Keratinocyte (primary cell): Measurements from ENCODE around the gene PMF1. TPM values are rescaled to one million over a fixed set of nuclear protein-coding genes. Genes with fewer than 3 reads are reported as not detected.

Experiments used
- DNase-seq: peaks from one replicate; pipeline ENCODE4 v3.0.0-alpha.2; 2011; ENCODE audit warnings: low read depth, missing footprints, low spot score
- FAIRE-seq: peaks from 2 replicates; lab custom pipeline; 2011; peaks lifted over from hg19 to GRCh38; lab: Jason Lieb, UNC
- H2AFZ ChIP-seq: 2 replicates; pipeline ENCODE4 v1.6.0; 2012; ENCODE audit warnings: low read length, control low read depth, inconsistent platforms; ENCODE audit not compliant: control insufficient read depth
- H3K27ac ChIP-seq: 2 replicates; pipeline ENCODE4 v1.5.1; 2011; ENCODE audit warnings: low read length; ENCODE audit not compliant: control insufficient read depth, insufficient read depth
- H3K27me3 ChIP-seq: 3 replicates; pipeline ENCODE4 v1.6.0; 2011; ENCODE audit warnings: low read length; ENCODE audit not compliant: control insufficient read depth, insufficient read depth; ENCODE audit errors: extremely low read depth
- H3K36me3 ChIP-seq, 2 experiments: 2 replicates in 1 of 2; 3 replicates in 1 of 2; pipeline ENCODE4 v1.5.1; 2011; ENCODE audit warnings: low read length in 2 of 2, mild to moderate bottlenecking in 1 of 2; ENCODE audit not compliant: control insufficient read depth in 2 of 2, insufficient read depth in 2 of 2; ENCODE audit errors: extremely low read depth in 1 of 2
- H3K4me1 ChIP-seq: 3 replicates; pipeline ENCODE4 v1.5.1; 2011; ENCODE audit warnings: low read length; ENCODE audit not compliant: control insufficient read depth, insufficient read depth; ENCODE audit errors: extremely low read depth
- H3K4me2 ChIP-seq: 3 replicates; pipeline ENCODE4 v1.6.0; 2011; ENCODE audit warnings: low read depth, low read length; ENCODE audit not compliant: control insufficient read depth, insufficient read depth; ENCODE audit errors: extremely low read depth
- H3K4me3 ChIP-seq, 3 experiments: fragments of 200-600 bp in 1 of 3; sonication (generic) in 1 of 3; 2 replicates in 2 of 3; 3 replicates in 1 of 3; pipeline ENCODE4 v1.5.1; 2011 to 2016; ENCODE audit warnings: low read length in 3 of 3, mild to moderate bottlenecking in 3 of 3, control low read depth in 2 of 3, inconsistent platforms in 1 of 3, low read depth in 1 of 3, mixed read lengths in 1 of 3, mixed run types in 1 of 3, moderate library complexity in 1 of 3; ENCODE audit not compliant: control insufficient read depth in 2 of 3, insufficient read depth in 2 of 3; ENCODE audit errors: extremely low read depth in 1 of 3
- H3K79me2 ChIP-seq: 2 replicates; pipeline ENCODE4 v1.6.0; 2012; ENCODE audit warnings: low read length; ENCODE audit not compliant: control insufficient read depth, insufficient read depth
- H3K9ac ChIP-seq: 3 replicates; pipeline ENCODE4 v1.6.0; 2011; ENCODE audit warnings: low read length; ENCODE audit not compliant: control insufficient read depth, insufficient read depth; ENCODE audit errors: extremely low read depth
- H3K9me1 ChIP-seq: 3 replicates; pipeline ENCODE4 v1.6.0; 2011; ENCODE audit warnings: low read length; ENCODE audit not compliant: control insufficient read depth, insufficient read depth; ENCODE audit errors: extremely low read depth
- H3K9me3 ChIP-seq: 2 replicates; pipeline ENCODE4 v1.5.1; 2012; ENCODE audit warnings: low read depth, low read length; ENCODE audit not compliant: control insufficient read depth
- H4K20me1 ChIP-seq: 3 replicates; pipeline ENCODE4 v1.6.0; 2011; ENCODE audit warnings: low read length; ENCODE audit not compliant: control insufficient read depth, insufficient read depth; ENCODE audit errors: extremely low read depth
- CTCF ChIP-seq, 3 experiments: IDR thresholded peaks in 1 of 3; conservative IDR thresholded peaks in 1 of 3; optimal IDR thresholded peaks in 1 of 3; 2 replicates in 2 of 3; 3 replicates in 1 of 3; pipeline versions ENCODE3 to v1.5.1; 2011; ENCODE audit warnings: low read length in 3 of 3, mild to moderate bottlenecking in 3 of 3, moderate library complexity in 2 of 3, control low read depth in 1 of 3, inconsistent platforms in 1 of 3; ENCODE audit not compliant: insufficient read depth in 2 of 3; ENCODE audit errors: extremely low read depth in 1 of 3
- EZH2 ChIP-seq: IDR thresholded peaks from one replicate; pipeline ENCODE4 v1.6.1; 2012; ENCODE audit warnings: inconsistent platforms, mild to moderate bottlenecking, low read length, moderate library complexity
- dilution Hi-C: fragments of 300-500 bp; cut with MboI; formaldehyde crosslinking; loops from one replicate; pipeline ENCODE4 v1.7.0; 2020; ENCODE audit warnings: low sequenced_read_pairs; ENCODE audit not compliant: extremely low pct_ligation_motif_present
- polyA plus RNA-seq, 5 experiments: library from polyadenylated mRNA; depleted of rRNA in 3 of 5; stranded (reverse) in 3 of 5; stranded (forward) in 1 of 5; unstranded in 1 of 5; fragments of >200 nt; gene quantifications; 1 replicate in 1 of 5; 2 replicates in 3 of 5; 3 replicates in 1 of 5; pipeline versions ENCODE4 v1.2.1 to v1.2.3, GENCODE V29; 2011 to 2012; ENCODE audit warnings: missing spikeins in 2 of 5, low read depth in 1 of 5, low replicate concordance in 1 of 5

The PMF1 gene
- polyA plus RNA-seq, 1 donor (not counting 4 experiments of a cell fraction or from before 2014, with no cell fraction given), result 41.0 TPM

GRCh38 chr1:156211243-156211642 is 1.6 kb upstream of the PMF1 start:
- no peak for TF ChIP-seq EZH2
- no peak for TF ChIP-seq CTCF (optimal IDR thresholded peaks at IDR 0.05 in 1 of 3, IDR thresholded peaks at IDR 0.05 in 1 of 3, conservative IDR thresholded peaks at IDR 0.05 in 1 of 3; ENCODE audit: extremely low read depth in 1 of 3, insufficient read depth in 2 of 3, low read length in 3 of 3)
- no peak overlapping the region for H3K4me3 ChIP-seq
- H3K9me3 ChIP-seq, result no peaks in the 10 kb centered on the region
- H3K27me3 ChIP-seq, result no peaks in the 10 kb centered on the region
- no peaks in the 10 kb centered on the region for H4K20me1 ChIP-seq
- H3K4me2 ChIP-seq, result no peak overlapping the region
- dilution Hi-C loops, result no loop called here
- H3K9ac ChIP-seq, result no peak overlapping the region
- H2AFZ ChIP-seq, result no peak overlapping the region
- no peaks in the 10 kb centered on the region for H3K9me1 ChIP-seq
- no peak for DNase-seq
- peaks cover 16% of the 10 kb centered on the region for H3K4me1 ChIP-seq
- peaks cover 8% of the 10 kb centered on the region for H3K79me2 ChIP-seq
- peaks cover 13 to 25% of the 10 kb centered on the region in 2 experiments for H3K36me3 ChIP-seq
- H3K27ac ChIP-seq, result no peak overlapping the region
- no peak for FAIRE-seq

GRCh38 chr1:156212130-156212529 is 677 bp upstream of the PMF1 start:
- H3K4me3 ChIP-seq, result peak overlapping the region in 2 of 3 experiments; percentile 87 to 90
- DNase-seq, result no peak
- H3K27ac ChIP-seq, result peak overlapping the region; percentile 97
- dilution Hi-C loops, result no loop called here
- H3K27me3 ChIP-seq, result no peaks in the 10 kb centered on the region
- H4K20me1 ChIP-seq, result no peaks in the 10 kb centered on the region
- H3K9me3 ChIP-seq, result no peaks in the 10 kb centered on the region
- no peaks in the 10 kb centered on the region for H3K9me1 ChIP-seq
- peak overlapping the region; percentile 97 for H3K9ac ChIP-seq
- H2AFZ ChIP-seq, result no peak overlapping the region
- TF ChIP-seq CTCF (optimal IDR thresholded peaks at IDR 0.05 in 1 of 3, IDR thresholded peaks at IDR 0.05 in 1 of 3, conservative IDR thresholded peaks at IDR 0.05 in 1 of 3; ENCODE audit: extremely low read depth in 1 of 3, insufficient read depth in 2 of 3, low read length in 3 of 3) (no peak), EZH2 (no peak)
- H3K4me1 ChIP-seq, result peaks cover 16% of the 10 kb centered on the region
- FAIRE-seq, result no peak
- peaks cover 11 to 21% of the 10 kb centered on the region in 2 experiments for H3K36me3 ChIP-seq
- H3K79me2 ChIP-seq, result peaks cover 6% of the 10 kb centered on the region
- peak overlapping the region; percentile 96 for H3K4me2 ChIP-seq
